Measurements from ENCODE around the gene KIF5B. TPM values are rescaled to one million over a fixed set of nuclear protein-coding genes. Genes with fewer than 3 reads are reported as not detected.

Gene KIF5B
- total RNA-seq, 1 experiment from 2014 or later, result 117 TPM

DNA sequence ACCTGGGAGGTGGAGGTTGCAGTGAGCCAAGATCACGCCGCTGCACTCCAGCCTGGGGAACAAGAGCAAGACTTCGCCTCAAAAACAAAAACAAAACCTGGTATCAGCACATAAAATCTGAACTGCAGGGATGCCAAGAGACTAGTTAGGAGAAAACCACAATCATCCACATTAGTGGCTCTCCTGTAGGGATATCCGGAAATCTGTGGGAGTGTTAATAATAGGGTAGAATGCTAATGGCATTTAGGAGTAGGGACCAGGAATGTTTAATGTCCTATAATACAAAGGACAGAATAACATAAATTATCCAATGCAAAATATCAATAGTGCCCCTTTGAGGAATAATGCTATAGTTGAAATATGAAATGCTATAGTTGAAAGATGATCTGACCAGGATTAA, 24.3 kb downstream of the KIF5B start:
- no peak for DNase-seq (ENCODE audit: low read depth, low spot score)
- no peak for ATAC-seq

More for the DNA sequence above, 24.3 kb downstream of the KIF5B start:
- TF ChIP-seq POLR2AphosphoS5 (IDR thresholded peaks at IDR 0.05; ENCODE audit: low read depth, low read length), result no peak
- no peak for TF ChIP-seq SRF (IDR thresholded peaks at IDR 0.05; ENCODE audit: low read depth)
- TF ChIP-seq, protein P1, sequence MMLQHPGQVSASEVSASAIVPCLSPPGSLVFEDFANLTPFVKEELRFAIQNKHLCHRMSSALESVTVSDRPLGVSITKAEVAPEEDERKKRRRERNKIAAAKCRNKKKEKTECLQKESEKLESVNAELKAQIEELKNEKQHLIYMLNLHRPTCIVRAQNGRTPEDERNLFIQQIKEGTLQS (IDR thresholded peaks at IDR 0.05), result no peak
- no peak for TF ChIP-seq SP1 (IDR thresholded peaks at IDR 0.05; ENCODE audit: low read depth)
- TF ChIP-seq EGR1 (IDR thresholded peaks at IDR 0.05; ENCODE audit: low read depth), result no peak
- no peak for TF ChIP-seq ZNF274 (IDR thresholded peaks at IDR 0.05; ENCODE audit: low read depth, low read length)
- TF ChIP-seq ZFX (IDR thresholded peaks at IDR 0.05), result no peak
- TF ChIP-seq, protein P2, sequence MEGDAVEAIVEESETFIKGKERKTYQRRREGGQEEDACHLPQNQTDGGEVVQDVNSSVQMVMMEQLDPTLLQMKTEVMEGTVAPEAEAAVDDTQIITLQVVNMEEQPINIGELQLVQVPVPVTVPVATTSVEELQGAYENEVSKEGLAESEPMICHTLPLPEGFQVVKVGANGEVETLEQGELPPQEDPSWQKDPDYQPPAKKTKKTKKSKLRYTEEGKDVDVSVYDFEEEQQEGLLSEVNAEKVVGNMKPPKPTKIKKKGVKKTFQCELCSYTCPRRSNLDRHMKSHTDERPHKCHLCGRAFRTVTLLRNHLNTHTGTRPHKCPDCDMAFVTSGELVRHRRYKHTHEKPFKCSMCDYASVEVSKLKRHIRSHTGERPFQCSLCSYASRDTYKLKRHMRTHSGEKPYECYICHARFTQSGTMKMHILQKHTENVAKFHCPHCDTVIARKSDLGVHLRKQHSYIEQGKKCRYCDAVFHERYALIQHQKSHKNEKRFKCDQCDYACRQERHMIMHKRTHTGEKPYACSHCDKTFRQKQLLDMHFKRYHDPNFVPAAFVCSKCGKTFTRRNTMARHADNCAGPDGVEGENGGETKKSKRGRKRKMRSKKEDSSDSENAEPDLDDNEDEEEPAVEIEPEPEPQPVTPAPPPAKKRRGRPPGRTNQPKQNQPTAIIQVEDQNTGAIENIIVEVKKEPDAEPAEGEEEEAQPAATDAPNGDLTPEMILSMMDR (IDR thresholded peaks at IDR 0.05 in 2 of 3, conservative IDR thresholded peaks at IDR 0.05 in 1 of 3; ENCODE audit: borderline replicate concordance in 1 of 3, insufficient read depth in 1 of 3, low read depth in 2 of 3, low read length in 2 of 3), result no peak
- TF ChIP-seq ELF1 (IDR thresholded peaks at IDR 0.05; ENCODE audit: borderline replicate concordance, low read depth), result no peak
- no peak for TF ChIP-seq CBX3 (IDR thresholded peaks at IDR 0.05; ENCODE audit: low read depth)
- TF ChIP-seq RAD21 (IDR thresholded peaks at IDR 0.05; ENCODE audit: low read depth), result no peak
- TF ChIP-seq, protein P3, sequence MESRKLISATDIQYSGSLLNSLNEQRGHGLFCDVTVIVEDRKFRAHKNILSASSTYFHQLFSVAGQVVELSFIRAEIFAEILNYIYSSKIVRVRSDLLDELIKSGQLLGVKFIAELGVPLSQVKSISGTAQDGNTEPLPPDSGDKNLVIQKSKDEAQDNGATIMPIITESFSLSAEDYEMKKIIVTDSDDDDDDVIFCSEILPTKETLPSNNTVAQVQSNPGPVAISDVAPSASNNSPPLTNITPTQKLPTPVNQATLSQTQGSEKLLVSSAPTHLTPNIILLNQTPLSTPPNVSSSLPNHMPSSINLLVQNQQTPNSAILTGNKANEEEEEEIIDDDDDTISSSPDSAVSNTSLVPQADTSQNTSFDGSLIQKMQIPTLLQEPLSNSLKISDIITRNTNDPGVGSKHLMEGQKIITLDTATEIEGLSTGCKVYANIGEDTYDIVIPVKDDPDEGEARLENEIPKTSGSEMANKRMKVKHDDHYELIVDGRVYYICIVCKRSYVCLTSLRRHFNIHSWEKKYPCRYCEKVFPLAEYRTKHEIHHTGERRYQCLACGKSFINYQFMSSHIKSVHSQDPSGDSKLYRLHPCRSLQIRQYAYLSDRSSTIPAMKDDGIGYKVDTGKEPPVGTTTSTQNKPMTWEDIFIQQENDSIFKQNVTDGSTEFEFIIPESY (IDR thresholded peaks at IDR 0.05; ENCODE audit: extremely low read depth, insufficient replicate concordance, low read length), result no peak
- TF ChIP-seq, protein P4, sequence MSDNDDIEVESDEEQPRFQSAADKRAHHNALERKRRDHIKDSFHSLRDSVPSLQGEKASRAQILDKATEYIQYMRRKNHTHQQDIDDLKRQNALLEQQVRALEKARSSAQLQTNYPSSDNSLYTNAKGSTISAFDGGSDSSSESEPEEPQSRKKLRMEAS (IDR thresholded peaks at IDR 0.05), result no peak
- TF ChIP-seq EZH2phosphoT487 (IDR thresholded peaks at IDR 0.05; ENCODE audit: borderline replicate concordance), result no peak
- no peaks in the 10 kb centered on the region for H3K4me1 ChIP-seq (ENCODE audit: control insufficient read depth in 1 of 2, insufficient read depth in 2 of 2, low read length in 2 of 2)
- no peak overlapping the region for H2AFZ ChIP-seq (ENCODE audit: low read depth, low read length, poor library complexity, severe bottlenecking)
- CTCF ChIA-PET, result no interaction called here
- peaks cover 58 to 89% of the 10 kb centered on the region in 2 experiments for H3K36me3 ChIP-seq (ENCODE audit: control insufficient read depth in 1 of 2, insufficient read depth in 2 of 2, low read length in 2 of 2)
- no peaks in the 10 kb centered on the region for H3K27me3 ChIP-seq (ENCODE audit: insufficient read depth, low read length)
- intact Hi-C loops (cut with micrococcal nuclease), result no loop called here
- no TSS peak for BruUV-seq (replicated peaks)
- RAD21 ChIA-PET (ENCODE audit: low non-redundant PET in 1 of 2, low total read pairs in 2 of 2, uncharacterized antibody in 2 of 2, unreplicated experiment in 2 of 2), result no interaction called here
- 0 out of 2 replicates have a peak, but pooled peaks cover 5% of the 10 kb centered on the region for H4K20me1 ChIP-seq (ENCODE audit: insufficient read depth)
- H3K9me3 ChIP-seq (ENCODE audit: control insufficient read depth in 1 of 2, insufficient read depth in 1 of 2, low read depth in 1 of 2, low read length in 2 of 2), result no peaks in the 10 kb centered on the region
- H3K4me3 ChIP-seq (replicated peaks in 1 of 2; ENCODE audit: low read depth in 1 of 2, low read length in 2 of 2), result no peak overlapping the region
- no peak overlapping the region for H3K9ac ChIP-seq (ENCODE audit: low read length)
- no peak overlapping the region for H3K27ac ChIP-seq (ENCODE audit: low read depth, low read length)
- H3K79me2 ChIP-seq (ENCODE audit: insufficient read depth, low read length), result peaks cover 78% of the 10 kb centered on the region
- no peak overlapping the region for H3K4me2 ChIP-seq (ENCODE audit: low read length)
- H3K9me2 ChIP-seq (ENCODE audit: insufficient read depth), result no peaks in the 10 kb centered on the region
- POLR2A ChIA-PET, result no interaction called here

Data from HCT116 (cell line).